A549 (cell line): ENCODE measurements around the gene KCNB1. TPM values are rescaled to one million over a fixed set of nuclear protein-coding genes. Genes with fewer than 3 reads are reported as not detected.

Experiments
- ATAC-seq, 2 experiments: fragments of 200-7000 bp in 1 of 2; fragments of >200 bp in 1 of 2; cut with Nextera tagmentation in 1 of 2; cut with Tn5 transposase in 1 of 2; 3 replicates each; pipeline versions ENCODE4 v1.8.0 to v1.9.1; 2018 to 2020; ENCODE audit warnings: mild to moderate bottlenecking in 1 of 2, moderate library complexity in 1 of 2
- CTCF ChIA-PET: fragments of 300-600 bp; sonication (Branson Sonifier 250); formaldehyde crosslinking; extraction: SDS; loops from one replicate; lab custom pipeline; 2021; ENCODE audit warnings: antibody characterized with exemption, inconsistent platforms; lab: Yijun Ruan, JAX
- POLR2A ChIA-PET: fragments of 350-600 bp; formaldehyde crosslinking; extraction: SDS; loops from one replicate; lab custom pipeline; 2021; ENCODE audit warnings: antibody characterized with exemption, inconsistent platforms; lab: Yijun Ruan, JAX
- DNase-seq, 2 experiments: peaks; one replicate each; pipeline versions ENCODE4 v3.0.0 to v3.0.0-alpha.2; 2011 to 2016; ENCODE audit warnings: low read depth in 1 of 2, low spot score in 1 of 2
- FAIRE-seq: peaks from 2 replicates; lab custom pipeline; 2011; peaks lifted over from hg19 to GRCh38; lab: Jason Lieb, UNC
- H3K27ac ChIP-seq, 2 experiments: fragments of >200 bp; sonication (Bioruptor Twin); formaldehyde crosslinking; 3 replicates each; pipeline ENCODE4 v1.5.1; 2016 to 2017
- H3K4me1 ChIP-seq: fragments of >200 bp; sonication (Bioruptor Twin); formaldehyde crosslinking; 3 replicates; pipeline ENCODE4 v1.6.1; 2016
- H3K4me2 ChIP-seq: fragments of >200 bp; sonication (Bioruptor Twin); formaldehyde crosslinking; 3 replicates; pipeline ENCODE4 v1.6.1; 2016
- H3K4me3 ChIP-seq: fragments of >200 bp; sonication (Bioruptor Twin); formaldehyde crosslinking; 3 replicates; pipeline ENCODE4 v1.5.1; 2016
- H3K9me3 ChIP-seq: fragments of >200 bp; sonication (Bioruptor Twin); formaldehyde crosslinking; 3 replicates; pipeline ENCODE4 v1.6.1; 2016
- BHLHE40 ChIP-seq: IDR thresholded peaks from 2 replicates; pipeline ENCODE4 v1.6.1; 2012; ENCODE audit warnings: low read depth, low read length, inconsistent platforms
- CBX8 ChIP-seq: fragments of 200-600 bp; sonication (generic); IDR thresholded peaks from 2 replicates; pipeline ENCODE4 v1.6.1; 2016
- CEBPB ChIP-seq, 2 experiments: fragments of >200 bp in 1 of 2; sonication (Bioruptor Twin) in 1 of 2; formaldehyde crosslinking in 1 of 2; IDR thresholded peaks; 2 replicates each; pipeline ENCODE4 v1.6.1; 2012 to 2016
- EHF ChIP-seq: fragments of 250-450 bp; sonication (Bioruptor Pico); IDR thresholded peaks from 2 replicates; pipeline ENCODE4 v1.5.0; 2020; ENCODE audit warnings: mild to moderate bottlenecking
- EHMT2 ChIP-seq: fragments of 200-600 bp; sonication (generic); IDR thresholded peaks from 2 replicates; pipeline ENCODE4 v1.6.1; 2016; ENCODE audit warnings: antibody characterized with exemption, low read depth, mild to moderate bottlenecking, moderate library complexity
- ESRRA ChIP-seq: fragments of 150-350 bp; IDR thresholded peaks from 2 replicates; pipeline ENCODE4 v1.6.1; 2014; ENCODE audit warnings: mild to moderate bottlenecking, low read length, borderline replicate concordance
- FOSL2 ChIP-seq, 2 experiments: fragments of 450-650 bp in 1 of 2; fragments of >200 bp in 1 of 2; sonication (Bioruptor Twin) in 1 of 2; formaldehyde crosslinking; IDR thresholded peaks; 2 replicates each; pipeline versions ENCODE4 v1.5.0 to v1.6.1; 2016 to 2020; ENCODE audit warnings: mild to moderate bottlenecking in 1 of 2, moderate library complexity in 1 of 2
- HOXB13 ChIP-seq: fragments of 250-450 bp; sonication (Bioruptor Pico); IDR thresholded peaks from 2 replicates; pipeline ENCODE4 v1.5.0; 2020; ENCODE audit warnings: low read depth, mild to moderate bottlenecking, moderate library complexity
- JUN ChIP-seq, 2 experiments: fragments of >200 bp; sonication (Bioruptor Twin); formaldehyde crosslinking; IDR thresholded peaks; 2 replicates in 1 of 2; 3 replicates in 1 of 2; pipeline ENCODE4 v1.6.1; 2016 to 2017
- KDM5A ChIP-seq: fragments of 200-600 bp; sonication (generic); IDR thresholded peaks from 2 replicates; pipeline ENCODE4 v1.6.1; 2016; ENCODE audit warnings: antibody characterized with exemption, mild to moderate bottlenecking
- MYC ChIP-seq: IDR thresholded peaks from 2 replicates; pipeline ENCODE4 v1.6.1; 2012; ENCODE audit warnings: mild to moderate bottlenecking, inconsistent platforms, low read length, improper control_type of control experiment, borderline replicate concordance
- NFE2L2 ChIP-seq: fragments of 150-350 bp; conservative IDR thresholded peaks from 2 replicates; pipeline ENCODE4 v1.6.1; 2014; ENCODE audit warnings: low read length
- PBX3 ChIP-seq: IDR thresholded peaks from 2 replicates; pipeline ENCODE4 v1.6.1; 2012
- POLR2A ChIP-seq: IDR thresholded peaks from 2 replicates; pipeline ENCODE4 v1.6.1; 2012; ENCODE audit warnings: mild to moderate bottlenecking, low read length
- RAD21 ChIP-seq, 2 experiments: fragments of >200 bp in 1 of 2; sonication (Bioruptor Twin) in 1 of 2; formaldehyde crosslinking in 1 of 2; IDR thresholded peaks in 1 of 2; conservative IDR thresholded peaks in 1 of 2; 2 replicates in 1 of 2; 3 replicates in 1 of 2; pipeline ENCODE4 v1.6.1; 2012 to 2018; ENCODE audit warnings: inconsistent platforms in 1 of 2
- REST ChIP-seq: fragments of 200-600 bp; sonication (generic); IDR thresholded peaks from 2 replicates; pipeline ENCODE4 v1.6.1; 2016; ENCODE audit warnings: antibody characterized with exemption, mild to moderate bottlenecking, moderate library complexity
- SMC3 ChIP-seq: fragments of >200 bp; sonication (Bioruptor Twin); formaldehyde crosslinking; IDR thresholded peaks from 3 replicates; pipeline ENCODE4 v1.6.1; 2018; ENCODE audit warnings: inconsistent platforms
- USF2 ChIP-seq: fragments of 450-650 bp; IDR thresholded peaks from 2 replicates; pipeline ENCODE4 v1.6.1; 2014; ENCODE audit warnings: antibody characterized with exemption
- ZNF302 ChIP-seq: fragments of 250-450 bp; sonication (Bioruptor Pico); IDR thresholded peaks from 2 replicates; pipeline ENCODE4 v1.9.0; 2021; ENCODE audit warnings: inconsistent platforms, mild to moderate bottlenecking, moderate library complexity
- WGBS: methylation state at CpG from one replicate; pipeline ENCODE4 v1.1.6; 2017; ENCODE audit errors: missing lambda C conversion rate; 5-methylcytosine and 5-hydroxymethylcytosine counted together
- polyA plus RNA-seq, 4 experiments: library from polyadenylated mRNA; depleted of rRNA in 3 of 4; stranded (reverse); fragments of >200 nt; fragmentation: RNase III in 1 of 4; extraction: RNeasy Plus Mini Kit Qiagen cat#74134 plus additional on column Dnase treatment in 1 of 4; gene quantifications; 2 replicates in 3 of 4; 3 replicates in 1 of 4; pipeline ENCODE4 v1.2.3, GENCODE V29; 2011 to 2017
- TF ChIP-seq, protein P1 (sequence below): IDR thresholded peaks from 2 replicates; pipeline ENCODE4 v1.6.1; 2012; ENCODE audit warnings: low read depth, borderline replicate concordance
- TF ChIP-seq, protein P2 (sequence below): fragments of 250-450 bp; sonication (Bioruptor Pico); IDR thresholded peaks from 2 replicates; pipeline ENCODE4 v1.5.0; 2021; ENCODE audit warnings: mild to moderate bottlenecking, moderate library complexity, borderline replicate concordance
- TF ChIP-seq, protein P3 (sequence below): fragments of >200 bp; sonication (Bioruptor Twin); formaldehyde crosslinking; IDR thresholded peaks from 3 replicates; pipeline ENCODE4 v1.5.1; 2016

KCNB1 gene
- polyA plus RNA-seq, 2 of the 4 experiments (the other 2 are of a cell fraction) = 0.12 to 0.28 TPM

DNA sequence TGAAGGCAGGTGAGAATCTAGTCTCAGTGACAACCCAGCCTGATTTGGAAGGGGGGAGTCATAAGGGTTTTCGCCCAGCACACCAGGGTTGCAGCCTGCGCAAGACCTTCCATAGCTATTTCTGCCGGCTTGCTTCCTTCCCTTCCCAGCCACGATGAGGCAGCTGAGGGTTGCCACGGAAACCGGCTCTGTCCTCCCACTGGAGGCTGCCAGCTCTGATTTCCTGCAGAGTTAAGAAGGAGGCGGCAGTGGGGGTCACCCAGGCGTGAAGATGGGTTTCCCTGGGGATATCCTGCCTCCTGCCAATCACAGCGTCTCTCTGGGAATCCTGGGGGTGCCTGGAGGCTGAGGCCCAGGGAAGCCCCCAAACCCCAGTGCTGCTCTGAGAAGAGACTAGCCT, 23.1 kb upstream of the KCNB1 start:
- WGBS = 59% methylated on average over 4 of the region's 9 CpGs
- Histone ChIP-seq H3K4me3 (no peak overlapping the region), H3K4me1 (peaks cover 8% of the 10 kb centered on the region; the same call in 1 of the 3 replicates), H3K4me2 (no peak overlapping the region), H3K27ac (no peak overlapping the region), H3K9me3 (no peaks in the 10 kb centered on the region)
- DNase-seq (no peak), ATAC-seq (peak in 1 of 2 experiments; percentile 21; a peak in 1 of 6 replicates), FAIRE-seq (no peak)
- TF ChIP-seq RAD21 (conservative IDR thresholded peaks at IDR 0.05 in 1 of 2, IDR thresholded peaks at IDR 0.05 in 1 of 2) (no peak), NFE2L2 (no peak), HOXB13 (CRISPR knock-in tag) (no peak), JUN (IDR thresholded peaks at IDR 0.05) (no peak), USF2 (no peak), SMC3 (no peak)
- TF ChIP-seq, protein P1, sequence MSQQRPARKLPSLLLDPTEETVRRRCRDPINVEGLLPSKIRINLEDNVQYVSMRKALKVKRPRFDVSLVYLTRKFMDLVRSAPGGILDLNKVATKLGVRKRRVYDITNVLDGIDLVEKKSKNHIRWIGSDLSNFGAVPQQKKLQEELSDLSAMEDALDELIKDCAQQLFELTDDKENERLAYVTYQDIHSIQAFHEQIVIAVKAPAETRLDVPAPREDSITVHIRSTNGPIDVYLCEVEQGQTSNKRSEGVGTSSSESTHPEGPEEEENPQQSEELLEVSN = no peak
- CTCF ChIA-PET = interaction anchor here (0.6 to 17.6 kb wide), 11 partner anchors 13 to 182 kb away, joined by 3 to 219 read pairs (median 12); partner anchors contain the start of gene KCNB1
- POLR2A ChIA-PET = no interaction called here

GRCh38 chr20:49503176-49503575, 20.7 kb upstream of the KCNB1 start:
- TF ChIP-seq, protein P2, sequence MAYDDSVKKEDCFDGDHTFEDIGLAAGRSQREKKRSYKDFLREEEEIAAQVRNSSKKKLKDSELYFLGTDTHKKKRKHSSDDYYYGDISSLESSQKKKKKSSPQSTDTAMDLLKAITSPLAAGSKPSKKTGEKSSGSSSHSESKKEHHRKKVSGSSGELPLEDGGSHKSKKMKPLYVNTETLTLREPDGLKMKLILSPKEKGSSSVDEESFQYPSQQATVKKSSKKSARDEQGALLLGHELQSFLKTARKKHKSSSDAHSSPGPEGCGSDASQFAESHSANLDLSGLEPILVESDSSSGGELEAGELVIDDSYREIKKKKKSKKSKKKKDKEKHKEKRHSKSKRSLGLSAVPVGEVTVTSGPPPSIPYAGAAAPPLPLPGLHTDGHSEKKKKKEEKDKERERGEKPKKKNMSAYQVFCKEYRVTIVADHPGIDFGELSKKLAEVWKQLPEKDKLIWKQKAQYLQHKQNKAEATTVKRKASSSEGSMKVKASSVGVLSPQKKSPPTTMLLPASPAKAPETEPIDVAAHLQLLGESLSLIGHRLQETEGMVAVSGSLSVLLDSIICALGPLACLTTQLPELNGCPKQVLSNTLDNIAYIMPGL (CRISPR knock-in tag) = no peak
- no peak for TF ChIP-seq CEBPB (IDR thresholded peaks at IDR 0.05)
- TF ChIP-seq EHF = no peak
- TF ChIP-seq HOXB13 (CRISPR knock-in tag) = no peak
- no peak for TF ChIP-seq FOSL2 (IDR thresholded peaks at IDR 0.05)
- no peak for TF ChIP-seq FOSL2 (CRISPR knock-in tag; IDR thresholded peaks at IDR 0.05)
- no peak for TF ChIP-seq RAD21 (conservative IDR thresholded peaks at IDR 0.05 in 1 of 2, IDR thresholded peaks at IDR 0.05 in 1 of 2)
- no peak for TF ChIP-seq NFE2L2
- no peak for TF ChIP-seq MYC
- TF ChIP-seq PBX3 = no peak
- no peak for TF ChIP-seq ZNF302 (CRISPR knock-in tag)
- TF ChIP-seq CBX8 = no peak
- no peak for TF ChIP-seq JUN (IDR thresholded peaks at IDR 0.05)
- TF ChIP-seq, protein P3, sequence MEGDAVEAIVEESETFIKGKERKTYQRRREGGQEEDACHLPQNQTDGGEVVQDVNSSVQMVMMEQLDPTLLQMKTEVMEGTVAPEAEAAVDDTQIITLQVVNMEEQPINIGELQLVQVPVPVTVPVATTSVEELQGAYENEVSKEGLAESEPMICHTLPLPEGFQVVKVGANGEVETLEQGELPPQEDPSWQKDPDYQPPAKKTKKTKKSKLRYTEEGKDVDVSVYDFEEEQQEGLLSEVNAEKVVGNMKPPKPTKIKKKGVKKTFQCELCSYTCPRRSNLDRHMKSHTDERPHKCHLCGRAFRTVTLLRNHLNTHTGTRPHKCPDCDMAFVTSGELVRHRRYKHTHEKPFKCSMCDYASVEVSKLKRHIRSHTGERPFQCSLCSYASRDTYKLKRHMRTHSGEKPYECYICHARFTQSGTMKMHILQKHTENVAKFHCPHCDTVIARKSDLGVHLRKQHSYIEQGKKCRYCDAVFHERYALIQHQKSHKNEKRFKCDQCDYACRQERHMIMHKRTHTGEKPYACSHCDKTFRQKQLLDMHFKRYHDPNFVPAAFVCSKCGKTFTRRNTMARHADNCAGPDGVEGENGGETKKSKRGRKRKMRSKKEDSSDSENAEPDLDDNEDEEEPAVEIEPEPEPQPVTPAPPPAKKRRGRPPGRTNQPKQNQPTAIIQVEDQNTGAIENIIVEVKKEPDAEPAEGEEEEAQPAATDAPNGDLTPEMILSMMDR = no peak
- TF ChIP-seq REST = no peak
- TF ChIP-seq KDM5A = no peak
- TF ChIP-seq ESRRA = no peak
- TF ChIP-seq BHLHE40 = no peak
- no peak for TF ChIP-seq EHMT2
- TF ChIP-seq POLR2A = no peak
- DNase-seq (no peak), ATAC-seq (no peak), FAIRE-seq (no peak)
- ChIA-PET POLR2A (no interaction called here), CTCF (interaction anchor here (0.9 to 17.6 kb wide), 7 partner anchors 20 to 386 kb away, joined by 3 to 219 read pairs (median 4); partner anchors contain the start of gene KCNB1)
- Histone ChIP-seq H3K9me3 (no peaks in the 10 kb centered on the region), H3K4me2 (no peak overlapping the region), H3K4me3 (no peak overlapping the region), H3K4me1 (peaks cover under 1% of the 10 kb centered on the region; the same call in 1 of the 3 replicates), H3K27ac (no peak overlapping the region)
- WGBS = 53% methylated on average over 6 of the region's 6 CpGs
